Activated T-helper 2 cell treated with anti-CD3 and anti-CD28 coated beads, Interferon-gamma antibody, Interleukin-2, Interleukin-4, amounts not matched to agents 10 μg/mL and 5 μg/mL and 100 μg/mL, durations not matched to agents 14 hours and 24 hours and 36 hours (primary cell): ENCODE results near the gene CERK. TPM values are rescaled to one million over a fixed set of nuclear protein-coding genes. Genes with fewer than 3 reads are reported as not detected.
A peak's percentile ranks its signal among the peaks of the same experiment; 100 is the strongest.

Experiments
- DNase-seq: peaks from one replicate; pipeline ENCODE4 v3.0.0; 2021; ENCODE audit warnings: low spot score
- H3K27ac Mint-ChIP-seq: one replicate; pipeline ENCODE4 v1.8.0; 2021; ENCODE audit warnings: mixed read lengths
- H3K27me3 Mint-ChIP-seq: one replicate; pipeline ENCODE4 v1.8.0; 2021; ENCODE audit warnings: low read depth, mixed read lengths
- H3K36me3 Mint-ChIP-seq: one replicate; pipeline ENCODE4 v1.8.0; 2021; ENCODE audit warnings: low read depth, mixed read lengths
- H3K4me1 Mint-ChIP-seq: one replicate; pipeline ENCODE4 v1.8.0; 2021; ENCODE audit warnings: low read depth, mixed read lengths
- H3K4me3 Mint-ChIP-seq: one replicate; pipeline ENCODE4 v1.8.0; 2021; ENCODE audit warnings: low read depth, mild to moderate bottlenecking, moderate library complexity, mixed read lengths
- H3K9me3 Mint-ChIP-seq: one replicate; pipeline ENCODE4 v1.8.0; 2021; ENCODE audit warnings: mixed read lengths
- intact Hi-C: fragments of 100-400 bp; cut with micrococcal nuclease; formaldehyde crosslinking; loops from one replicate; pipeline ENCODE4 v1.15.1; 2023
- total RNA-seq: library from RNA; stranded (reverse); gene quantifications from 2 replicates; pipeline ENCODE4 v1.2.3, GENCODE V29; 2022

The CERK gene
- total RNA-seq, 1 donor from 2014 or later: 62.8 TPM

DNA sequence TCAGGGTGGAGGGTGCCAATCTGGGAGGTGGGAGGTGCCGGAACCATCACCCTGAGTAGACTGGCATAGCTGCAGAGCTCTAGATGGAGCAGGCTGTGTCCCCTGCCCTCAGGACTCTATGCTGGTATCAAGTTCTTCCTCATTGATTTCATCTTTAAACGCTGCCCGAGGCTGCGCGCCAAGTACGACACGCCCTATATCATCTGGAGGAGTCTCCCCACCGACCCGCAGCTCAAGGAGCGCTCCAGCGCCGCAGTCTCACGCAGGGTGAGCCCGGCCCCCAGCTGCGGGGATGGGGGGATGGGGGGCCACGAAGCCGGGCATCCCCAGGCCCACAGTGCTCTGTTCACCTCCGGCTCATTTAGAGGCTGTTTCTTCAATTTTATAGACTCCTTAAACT is 65.3 kb downstream of the CERK start:
- Mint-ChIP-seq H3K4me3 (no peak overlapping the region), H3K9me3 (no peaks in the 10 kb centered on the region), H3K27me3 (no peaks in the 10 kb centered on the region), H3K4me1 (peaks cover 16% of the 10 kb centered on the region), H3K36me3 (peaks cover 29% of the 10 kb centered on the region), H3K27ac (peak overlapping the region; percentile 95)
- intact Hi-C loops: loop anchor here (5.0 kb wide), 2 partner anchors 95 to 110 kb away; no protein-coding TSS in a partner anchor
- DNase-seq: no peak

- no peaks in the 10 kb centered on the region for H3K9me3 Mint-ChIP-seq
- no peak for DNase-seq
- H3K27ac Mint-ChIP-seq: peak overlapping the region; percentile 73
- H3K36me3 Mint-ChIP-seq: peaks cover 29% of the 10 kb centered on the region
- intact Hi-C loops: loop anchor here (5.0 kb wide), 2 partner anchors 95 to 110 kb away; no protein-coding TSS in a partner anchor
- H3K4me1 Mint-ChIP-seq: peaks cover 16% of the 10 kb centered on the region
- no peaks in the 10 kb centered on the region for H3K27me3 Mint-ChIP-seq
- H3K4me3 Mint-ChIP-seq: no peak overlapping the region
Observed at GRCh38 chr22:46671824-46672432, 66.1 kb downstream of the CERK start.

GRCh38 chr22:46669201-46669600 is 68.9 kb downstream of the CERK start:
- Mint-ChIP-seq H3K36me3 (peaks cover 23% of the 10 kb centered on the region), H3K4me3 (no peak overlapping the region), H3K9me3 (no peaks in the 10 kb centered on the region), H3K4me1 (peaks cover 11% of the 10 kb centered on the region), H3K27me3 (no peaks in the 10 kb centered on the region), H3K27ac (no peak overlapping the region)
- no peak for DNase-seq
- intact Hi-C loops: no loop called here

DNA sequence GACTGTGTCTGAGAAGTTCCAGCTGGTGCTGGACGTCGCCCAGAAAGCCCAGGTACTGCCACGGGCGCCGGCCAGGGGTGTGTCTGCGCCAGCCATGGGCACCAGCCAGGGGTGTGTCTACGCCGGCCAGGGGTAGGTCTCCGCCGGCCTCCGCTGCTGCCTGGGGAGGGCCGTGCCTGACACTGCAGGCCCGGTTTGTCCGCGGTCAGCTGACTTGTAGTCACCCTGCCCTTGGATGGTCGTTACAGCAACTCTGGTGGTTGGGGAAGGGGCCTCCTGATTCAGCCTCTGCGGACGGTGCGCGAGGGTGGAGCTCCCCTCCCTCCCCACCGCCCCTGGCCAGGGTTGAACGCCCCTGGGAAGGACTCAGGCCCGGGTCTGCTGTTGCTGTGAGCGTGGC is 69.9 kb downstream of the CERK start:
- no peak overlapping the region for H3K27ac Mint-ChIP-seq
- intact Hi-C loops: no loop called here
- no peak for DNase-seq
- H3K36me3 Mint-ChIP-seq: peaks cover 16% of the 10 kb centered on the region
- no peaks in the 10 kb centered on the region for H3K9me3 Mint-ChIP-seq
- peaks cover 2% of the 10 kb centered on the region for H3K4me1 Mint-ChIP-seq
- H3K27me3 Mint-ChIP-seq: no peaks in the 10 kb centered on the region
- H3K4me3 Mint-ChIP-seq: no peak overlapping the region

GRCh38 chr22:46667245-46667623 is 70.8 kb downstream of the CERK start:
- intact Hi-C loops: no loop called here
- DNase-seq: no peak
- H3K9me3 Mint-ChIP-seq: no peaks in the 10 kb centered on the region
- no peaks in the 10 kb centered on the region for H3K27me3 Mint-ChIP-seq
- peaks cover 12% of the 10 kb centered on the region for H3K36me3 Mint-ChIP-seq
- H3K4me3 Mint-ChIP-seq: no peak overlapping the region
- H3K4me1 Mint-ChIP-seq: no peaks in the 10 kb centered on the region
- H3K27ac Mint-ChIP-seq: no peak overlapping the region

- Mint-ChIP-seq H3K9me3 (no peaks in the 10 kb centered on the region), H3K4me1 (peaks cover 2% of the 10 kb centered on the region), H3K4me3 (no peak overlapping the region), H3K36me3 (peaks cover 13% of the 10 kb centered on the region), H3K27me3 (no peaks in the 10 kb centered on the region), H3K27ac (no peak overlapping the region)
- DNase-seq: no peak
- intact Hi-C loops: no loop called here
Observed at GRCh38 chr22:46666577-46667244, 71.3 kb downstream of the CERK start.

GRCh38 chr22:46665751-46666280 is 72.2 kb downstream of the CERK start:
- H3K4me1 Mint-ChIP-seq: peaks cover 10% of the 10 kb centered on the region
- no peak overlapping the region for H3K4me3 Mint-ChIP-seq
- DNase-seq: no peak
- H3K27ac Mint-ChIP-seq: no peak overlapping the region
- H3K27me3 Mint-ChIP-seq: no peaks in the 10 kb centered on the region
- no peaks in the 10 kb centered on the region for H3K9me3 Mint-ChIP-seq
- peaks cover 15% of the 10 kb centered on the region for H3K36me3 Mint-ChIP-seq
- intact Hi-C loops: no loop called here

DNA sequence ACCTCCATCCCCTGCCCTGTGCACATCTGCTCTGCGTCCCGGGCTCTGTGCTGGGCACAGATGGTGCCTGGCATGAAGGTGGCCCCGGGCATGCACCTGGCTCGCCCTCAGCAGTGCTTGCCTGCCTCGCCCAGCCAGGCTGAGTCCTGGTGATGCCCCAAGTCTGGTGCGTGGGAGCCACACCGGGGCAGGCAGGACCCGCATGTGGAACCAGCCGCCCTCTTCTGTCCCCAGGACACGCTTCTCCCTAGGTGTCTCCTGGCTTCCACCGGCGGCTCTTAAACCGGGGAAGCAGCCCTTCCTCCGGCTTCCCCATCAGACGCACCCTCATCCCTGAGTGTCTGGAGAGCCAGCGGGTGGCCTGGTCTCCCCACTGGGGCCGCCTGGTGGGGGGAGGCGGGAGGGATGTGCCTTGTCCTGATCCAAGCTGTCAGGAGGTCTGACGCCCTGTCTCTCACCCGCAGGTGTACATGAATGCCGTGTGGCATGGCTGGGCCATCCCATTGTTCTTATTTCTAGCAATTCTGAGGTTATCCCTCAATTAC is 72.8 kb downstream of the CERK start:
- DNase-seq: no peak
- no peaks in the 10 kb centered on the region for H3K27me3 Mint-ChIP-seq

GRCh38 chr22:46664301-46664855 is 73.7 kb downstream of the CERK start:
- Mint-ChIP-seq H3K36me3 (peaks cover 16% of the 10 kb centered on the region), H3K4me1 (peaks cover 19% of the 10 kb centered on the region), H3K27me3 (no peaks in the 10 kb centered on the region), H3K27ac (no peak overlapping the region), H3K4me3 (no peak overlapping the region), H3K9me3 (no peaks in the 10 kb centered on the region)
- intact Hi-C loops: no loop called here
- DNase-seq: no peak

More for the DNA sequence above, 72.8 kb downstream of the CERK start:
- peaks cover 17% of the 10 kb centered on the region for H3K36me3 Mint-ChIP-seq
- no peak overlapping the region for H3K4me3 Mint-ChIP-seq
- intact Hi-C loops: no loop called here
- H3K9me3 Mint-ChIP-seq: no peaks in the 10 kb centered on the region
- no peak overlapping the region for H3K27ac Mint-ChIP-seq
- peaks cover 14% of the 10 kb centered on the region for H3K4me1 Mint-ChIP-seq

DNA sequence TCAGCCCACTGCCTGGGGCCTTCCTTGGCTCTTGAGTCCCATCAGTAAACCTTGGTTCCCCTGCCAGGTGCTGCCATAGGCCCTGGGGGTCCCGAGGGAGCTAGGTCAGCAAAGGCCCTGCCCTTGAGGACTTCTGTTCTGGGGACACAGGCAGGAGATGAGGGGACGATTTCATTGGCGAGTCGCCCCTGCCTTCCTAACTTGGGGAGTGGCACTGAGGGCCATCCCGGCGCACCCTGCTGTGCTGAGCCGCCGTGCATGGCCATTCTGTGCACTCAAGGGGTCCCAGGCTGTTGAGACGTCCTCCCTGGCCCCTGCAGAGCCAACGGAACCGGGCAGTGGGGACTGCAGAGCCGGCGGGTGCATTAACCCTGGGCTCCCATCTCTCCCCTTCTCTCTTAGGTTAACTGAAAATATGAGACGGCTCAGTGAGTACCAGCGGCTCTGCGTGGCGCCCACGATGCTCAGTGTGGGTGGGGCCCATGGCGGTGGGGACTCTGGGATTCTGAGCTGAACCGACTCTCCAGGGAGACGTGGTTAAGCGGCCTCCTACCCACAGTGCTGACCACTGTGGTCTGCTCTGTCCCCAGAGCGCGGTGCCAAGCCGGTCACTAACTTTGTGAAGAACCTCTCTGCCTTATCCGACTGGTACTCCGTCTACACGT is 74.5 kb downstream of the CERK start:
- Mint-ChIP-seq H3K27me3 (no peaks in the 10 kb centered on the region), H3K4me1 (peaks cover 19% of the 10 kb centered on the region), H3K36me3 (peaks cover 17% of the 10 kb centered on the region), H3K9me3 (no peaks in the 10 kb centered on the region), H3K4me3 (no peak overlapping the region), H3K27ac (no peak overlapping the region)
- DNase-seq: no peak
- intact Hi-C loops: no loop called here

DNA sequence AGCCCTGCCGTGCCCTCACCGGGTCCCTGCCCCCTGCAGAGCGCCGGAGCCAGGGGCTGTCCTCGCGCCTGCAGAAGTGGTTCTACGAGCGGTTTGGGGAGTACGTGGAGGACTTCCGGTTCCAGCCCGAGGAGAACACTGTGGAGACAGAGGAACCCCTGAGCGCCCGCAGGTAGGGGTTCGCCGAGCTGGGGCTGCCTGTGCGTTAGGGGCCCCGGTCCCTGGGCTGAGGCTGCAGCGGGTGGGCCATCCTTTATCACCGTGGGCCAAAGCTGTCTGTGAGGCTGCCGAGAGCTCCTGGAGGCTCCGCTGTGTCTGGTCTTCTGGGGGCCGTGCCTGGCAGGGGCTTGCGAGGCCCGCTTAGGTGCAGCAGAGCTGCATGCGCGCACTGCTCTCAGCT is 75.1 kb downstream of the CERK start:
- Mint-ChIP-seq H3K4me1 (peaks cover 19% of the 10 kb centered on the region), H3K27ac (no peak overlapping the region), H3K27me3 (no peaks in the 10 kb centered on the region), H3K36me3 (peaks cover 17% of the 10 kb centered on the region), H3K4me3 (no peak overlapping the region), H3K9me3 (no peaks in the 10 kb centered on the region)
- DNase-seq: no peak
- intact Hi-C loops: no loop called here

GRCh38 chr22:46662226-46662625 is 75.8 kb downstream of the CERK start:
- intact Hi-C loops: no loop called here
- H3K4me3 Mint-ChIP-seq: no peak overlapping the region
- H3K27me3 Mint-ChIP-seq: no peaks in the 10 kb centered on the region

More at GRCh38 chr22:46662226-46662625, 75.8 kb downstream of the CERK start:
- no peak for DNase-seq
- peaks cover 17% of the 10 kb centered on the region for H3K36me3 Mint-ChIP-seq
- peak overlapping the region; percentile 86 for H3K27ac Mint-ChIP-seq
- peaks cover 19% of the 10 kb centered on the region for H3K4me1 Mint-ChIP-seq
- no peaks in the 10 kb centered on the region for H3K9me3 Mint-ChIP-seq
